ENCODE data around the gene SHISA6. TPM values are rescaled to one million over a fixed set of nuclear protein-coding genes. Genes with fewer than 3 reads are reported as not detected.
"Not testable (repeated sequence)": the region's sequence is repeated elsewhere in the genome, so short reads cannot be mapped to it uniquely, and the experiment has no call there.

SHISA6 gene
- total RNA-seq, 1 experiment from 2014 or later = 21.1 TPM

GRCh38 chr17:11308531-11308930, 67.5 kb downstream of the SHISA6 start:
- no peaks in the 10 kb centered on the region for H3K36me3 ChIP-seq (ENCODE audit: control insufficient read depth, insufficient read depth, low read length)
- H3K4me1 ChIP-seq = no peaks in the 10 kb centered on the region
- no peaks in the 10 kb centered on the region for H3K27me3 ChIP-seq (replicated peaks; ENCODE audit: control insufficient read depth, insufficient read depth, low read length)
- DNase-seq = no peak
- ChIA-PET POLR2A (no interaction called here), CTCF (no interaction called here)
- Mint-ChIP-seq H3K27ac (ENCODE audit: unreplicated experiment) (no peak overlapping the region), H3K36me3 (ENCODE audit: insufficient read depth, unreplicated experiment) (peaks cover 9% of the 10 kb centered on the region), H3K4me3 (ENCODE audit: unreplicated experiment) (no peak overlapping the region), H3K4me1 (ENCODE audit: low read depth, unreplicated experiment) (no peaks in the 10 kb centered on the region), H3K27me3 (ENCODE audit: insufficient read depth, unreplicated experiment) (no peaks in the 10 kb centered on the region), H3K9me3 (ENCODE audit: unreplicated experiment) (no peaks in the 10 kb centered on the region)
- no peaks in the 10 kb centered on the region for H3K9me3 ChIP-seq
- TF ChIP-seq CTCF (IDR thresholded peaks at IDR 0.05; ENCODE audit: insufficient read depth in 1 of 2, low read depth in 1 of 2, low read length in 1 of 2, severe bottlenecking in 1 of 2, unreplicated experiment in 1 of 2) = no peak
- no TSS peak for BruUV-seq (replicated peaks)
- H3K4me3 ChIP-seq (ENCODE audit: low read depth, low read length) = no peak overlapping the region
- intact Hi-C loops (cut with micrococcal nuclease; ENCODE audit: unreplicated experiment) = no loop called here

- no peak overlapping the region for H3K4me3 ChIP-seq (ENCODE audit: low read depth, low read length)
- no peaks in the 10 kb centered on the region for H3K9me3 Mint-ChIP-seq (ENCODE audit: unreplicated experiment)
- TF ChIP-seq CTCF (IDR thresholded peaks at IDR 0.05; ENCODE audit: insufficient read depth in 1 of 2, low read depth in 1 of 2, low read length in 1 of 2, severe bottlenecking in 1 of 2, unreplicated experiment in 1 of 2) = no peak
- no peaks in the 10 kb centered on the region for H3K9me3 ChIP-seq
- BruUV-seq (replicated peaks) = no TSS peak
- no peaks in the 10 kb centered on the region for H3K27me3 ChIP-seq (replicated peaks; ENCODE audit: control insufficient read depth, insufficient read depth, low read length)
- DNase-seq = no peak
- H3K4me1 ChIP-seq = no peaks in the 10 kb centered on the region
- no peak overlapping the region for H3K27ac Mint-ChIP-seq (ENCODE audit: unreplicated experiment)
- CTCF ChIA-PET = no interaction called here
- H3K27me3 Mint-ChIP-seq (ENCODE audit: insufficient read depth, unreplicated experiment) = no peaks in the 10 kb centered on the region
- peaks cover 8% of the 10 kb centered on the region for H3K36me3 Mint-ChIP-seq (ENCODE audit: insufficient read depth, unreplicated experiment)
- intact Hi-C loops (cut with micrococcal nuclease; ENCODE audit: unreplicated experiment) = no loop called here
- no peak overlapping the region for H3K4me3 Mint-ChIP-seq (ENCODE audit: unreplicated experiment)
- POLR2A ChIA-PET = no interaction called here
- H3K36me3 ChIP-seq (ENCODE audit: control insufficient read depth, insufficient read depth, low read length) = no peaks in the 10 kb centered on the region
- H3K4me1 Mint-ChIP-seq (ENCODE audit: low read depth, unreplicated experiment) = no peaks in the 10 kb centered on the region
Observed at GRCh38 chr17:11309033-11309432, 68.0 kb downstream of the SHISA6 start.

GRCh38 chr17:11309850-11310249, 68.8 kb downstream of the SHISA6 start:
- no peaks in the 10 kb centered on the region for H3K9me3 ChIP-seq
- POLR2A ChIA-PET = no interaction called here

GRCh38 chr17:11316451-11316850, 75.4 kb downstream of the SHISA6 start:
- DNase-seq; H3K27ac Mint-ChIP-seq (ENCODE audit: unreplicated experiment); H3K9me3 ChIP-seq; H3K36me3 ChIP-seq (ENCODE audit: control insufficient read depth, insufficient read depth, low read length); H3K36me3 Mint-ChIP-seq (ENCODE audit: insufficient read depth, unreplicated experiment); H3K4me3 Mint-ChIP-seq (ENCODE audit: unreplicated experiment); CTCF ChIA-PET; H3K9me3 Mint-ChIP-seq (ENCODE audit: unreplicated experiment); H3K4me1 ChIP-seq; H3K4me3 ChIP-seq (ENCODE audit: low read depth, low read length); H3K4me1 Mint-ChIP-seq (ENCODE audit: low read depth, unreplicated experiment); H3K27me3 ChIP-seq (replicated peaks; ENCODE audit: control insufficient read depth, insufficient read depth, low read length); H3K27me3 Mint-ChIP-seq (ENCODE audit: insufficient read depth, unreplicated experiment); POLR2A ChIA-PET; intact Hi-C loops (cut with micrococcal nuclease; ENCODE audit: unreplicated experiment); BruUV-seq (replicated peaks): not testable (repeated sequence)

More at GRCh38 chr17:11309850-11310249, 68.8 kb downstream of the SHISA6 start:
- Histone ChIP-seq H3K27me3 (replicated peaks; ENCODE audit: control insufficient read depth, insufficient read depth, low read length) (no peaks in the 10 kb centered on the region), H3K36me3 (ENCODE audit: control insufficient read depth, insufficient read depth, low read length) (no peaks in the 10 kb centered on the region), H3K4me1 (no peaks in the 10 kb centered on the region), H3K4me3 (ENCODE audit: low read depth, low read length) (no peak overlapping the region)
- Mint-ChIP-seq H3K27ac (ENCODE audit: unreplicated experiment) (no peak overlapping the region), H3K9me3 (ENCODE audit: unreplicated experiment) (no peaks in the 10 kb centered on the region), H3K4me1 (ENCODE audit: low read depth, unreplicated experiment) (no peaks in the 10 kb centered on the region), H3K36me3 (ENCODE audit: insufficient read depth, unreplicated experiment) (peaks cover 5% of the 10 kb centered on the region), H3K4me3 (ENCODE audit: unreplicated experiment) (no peak overlapping the region), H3K27me3 (ENCODE audit: insufficient read depth, unreplicated experiment) (no peaks in the 10 kb centered on the region)
- BruUV-seq (replicated peaks) = no TSS peak
- TF ChIP-seq CTCF (IDR thresholded peaks at IDR 0.05; ENCODE audit: insufficient read depth in 1 of 2, low read depth in 1 of 2, low read length in 1 of 2, severe bottlenecking in 1 of 2, unreplicated experiment in 1 of 2) = no peak
- DNase-seq = no peak
- CTCF ChIA-PET = no interaction called here
- intact Hi-C loops (cut with micrococcal nuclease; ENCODE audit: unreplicated experiment) = no loop called here
